Measurements from ENCODE around the gene DDX46.

DNA sequence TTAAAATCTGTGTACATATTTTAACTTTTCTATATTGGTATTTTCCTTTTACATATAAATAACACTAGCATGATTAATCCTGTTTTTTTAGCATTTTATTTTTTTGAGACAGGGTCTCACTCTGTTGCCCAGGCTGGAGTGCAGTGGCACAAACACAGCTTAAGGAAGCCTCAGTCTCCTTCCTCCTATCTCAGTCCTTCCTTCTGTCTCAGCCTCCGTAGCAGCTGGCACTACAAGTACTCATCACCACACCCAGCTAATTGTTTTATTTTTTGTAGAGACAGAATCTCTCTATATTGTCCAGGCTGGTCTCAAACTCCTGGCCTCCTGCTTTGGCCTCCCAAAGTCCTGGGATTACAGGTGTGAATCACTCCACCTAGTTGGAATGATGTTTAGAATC is 85.7 kb downstream of the DDX46 start:
- TF ChIP-seq POLR2AphosphoS5 (IDR thresholded peaks at IDR 0.05; ENCODE audit: low read depth, low read length) (no peak), POLR2A (IDR thresholded peaks at IDR 0.05; ENCODE audit: low read depth, low read length) (no peak)
